Measurements from ENCODE around the gene SLC16A8. TPM values are rescaled to one million over a fixed set of nuclear protein-coding genes. Genes with fewer than 3 reads are reported as not detected.

The SLC16A8 gene
- total and polyA plus RNA-seq, 2 of the 13 experiments (the other 11 are each of a cell fraction or from before 2014, with no cell fraction given) = not detected

DNA sequence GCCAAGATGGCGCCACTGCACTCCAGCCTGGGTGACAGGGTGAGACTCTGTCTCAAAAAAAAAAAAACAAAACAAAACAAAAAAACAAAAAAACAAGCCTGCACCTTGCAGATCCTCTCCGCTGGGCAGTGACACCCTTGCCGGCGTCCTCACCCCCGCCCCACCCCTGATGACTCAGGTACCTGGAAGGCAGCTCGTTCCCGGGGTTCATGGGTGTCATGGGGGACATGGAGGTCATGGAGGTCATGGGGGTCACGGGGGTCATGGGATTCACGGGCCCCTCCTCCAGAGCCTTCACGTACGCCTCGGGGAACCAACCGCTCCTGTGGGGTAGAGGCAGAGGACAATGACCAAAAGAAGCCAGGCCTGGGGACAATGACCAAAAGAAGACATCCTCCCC, 3.0 kb upstream of the SLC16A8 start:
- DNase-seq (ENCODE audit: low spot score) = no peak
- CTCF ChIA-PET (ENCODE audit: low intra/inter-chr PET ratio, low total read pairs) = no interaction called here
- Histone ChIP-seq H3K4me2 (ENCODE audit: low read depth, low read length) (no peak overlapping the region), H3K27ac (ENCODE audit: extremely low read length, insufficient read depth, low read length) (no peak overlapping the region), H3K79me2 (ENCODE audit: insufficient read depth, low read length) (no peaks in the 10 kb centered on the region), H4K20me1 (ENCODE audit: insufficient read depth, low read length) (no peaks in the 10 kb centered on the region), H3K27me3 (ENCODE audit: control insufficient read depth in 1 of 2, insufficient read depth in 2 of 2, low read length in 2 of 2) (no peaks in the 10 kb centered on the region), H3K36me3 (replicated peaks in 1 of 2; ENCODE audit: control insufficient read depth in 1 of 2, insufficient read depth in 2 of 2, low read length in 2 of 2) (peaks cover 9 to 16% of the 10 kb centered on the region in 2 experiments; a peak in 4 of 5 replicates), H3K4me1 (ENCODE audit: insufficient read depth, low read length) (no peaks in the 10 kb centered on the region), H3K9me3 (ENCODE audit: low read length) (no peaks in the 10 kb centered on the region), H3K9ac (ENCODE audit: insufficient read depth, low read depth, low read length) (no peak overlapping the region), H2AFZ (ENCODE audit: low read length) (no peak overlapping the region), H3K4me3 (replicated peaks in 1 of 3; ENCODE audit: insufficient read depth in 1 of 3, low read depth in 2 of 3, low read length in 3 of 3) (no peak overlapping the region)
- BruUV-seq (replicated peaks) = no TSS peak
- WGBS (ENCODE audit: low lambda C conversion rate) = 98% methylated on average over 12 of the region's 13 CpGs
- FAIRE-seq = no peak
- TF ChIP-seq, protein P1, sequence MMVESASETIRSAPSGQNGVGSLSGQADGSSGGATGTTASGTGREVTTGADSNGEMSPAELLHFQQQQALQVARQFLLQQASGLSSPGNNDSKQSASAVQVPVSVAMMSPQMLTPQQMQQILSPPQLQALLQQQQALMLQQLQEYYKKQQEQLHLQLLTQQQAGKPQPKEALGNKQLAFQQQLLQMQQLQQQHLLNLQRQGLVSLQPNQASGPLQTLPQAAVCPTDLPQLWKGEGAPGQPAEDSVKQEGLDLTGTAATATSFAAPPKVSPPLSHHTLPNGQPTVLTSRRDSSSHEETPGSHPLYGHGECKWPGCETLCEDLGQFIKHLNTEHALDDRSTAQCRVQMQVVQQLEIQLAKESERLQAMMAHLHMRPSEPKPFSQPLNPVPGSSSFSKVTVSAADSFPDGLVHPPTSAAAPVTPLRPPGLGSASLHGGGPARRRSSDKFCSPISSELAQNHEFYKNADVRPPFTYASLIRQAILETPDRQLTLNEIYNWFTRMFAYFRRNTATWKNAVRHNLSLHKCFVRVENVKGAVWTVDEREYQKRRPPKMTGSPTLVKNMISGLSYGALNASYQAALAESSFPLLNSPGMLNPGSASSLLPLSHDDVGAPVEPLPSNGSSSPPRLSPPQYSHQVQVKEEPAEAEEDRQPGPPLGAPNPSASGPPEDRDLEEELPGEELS (CRISPR knock-in tag; IDR thresholded peaks at IDR 0.05) = no peak
- TF ChIP-seq CSRNP1 (CRISPR knock-in tag; IDR thresholded peaks at IDR 0.05) (no peak), JUND (CRISPR knock-in tag; IDR thresholded peaks at IDR 0.05) (no peak), SSRP1 (CRISPR knock-in tag; IDR thresholded peaks at IDR 0.05) (no peak), ZNF33B (CRISPR knock-in tag; IDR thresholded peaks at IDR 0.05) (no peak), PITX1 (CRISPR knock-in tag; IDR thresholded peaks at IDR 0.05) (no peak), ZNF563 (CRISPR knock-in tag; IDR thresholded peaks at IDR 0.05) (no peak), REPIN1 (CRISPR knock-in tag; IDR thresholded peaks at IDR 0.05; ENCODE audit: borderline replicate concordance, low read depth) (no peak), ZBTB7B (CRISPR knock-in tag; IDR thresholded peaks at IDR 0.05) (no peak), NCOA2 (CRISPR knock-in tag; IDR thresholded peaks at IDR 0.05) (no peak), BHLHE40 (IDR thresholded peaks at IDR 0.05; ENCODE audit: low read length) (no peak), RBM22 (optimal IDR thresholded peaks at IDR 0.05; ENCODE audit: low read length) (no peak), AKNA (CRISPR knock-in tag; IDR thresholded peaks at IDR 0.05; ENCODE audit: borderline replicate concordance) (no peak), MYC (CRISPR knock-in tag; IDR thresholded peaks at IDR 0.05; ENCODE audit: borderline replicate concordance) (no peak), ZBTB44 (CRISPR knock-in tag; IDR thresholded peaks at IDR 0.05) (no peak)
- no peak for ATAC-seq
- POLR2A ChIA-PET = no interaction called here
- in situ Hi-C loops (cut with HindIII; ENCODE audit: extremely low pct_ligation_motif_present, low pct_unique_long_range_greater_than_20kb) = no loop called here
- intact Hi-C loops (cut with micrococcal nuclease; ENCODE audit: unreplicated experiment) = no loop called here
